Measurements from ENCODE around the gene STX12. TPM values are rescaled to one million over a fixed set of nuclear protein-coding genes. Genes with fewer than 3 reads are reported as not detected.

The STX12 gene
- total and polyA plus RNA-seq, 9 donors = 23.9 to 74.8 (median 41.2) TPM

DNA sequence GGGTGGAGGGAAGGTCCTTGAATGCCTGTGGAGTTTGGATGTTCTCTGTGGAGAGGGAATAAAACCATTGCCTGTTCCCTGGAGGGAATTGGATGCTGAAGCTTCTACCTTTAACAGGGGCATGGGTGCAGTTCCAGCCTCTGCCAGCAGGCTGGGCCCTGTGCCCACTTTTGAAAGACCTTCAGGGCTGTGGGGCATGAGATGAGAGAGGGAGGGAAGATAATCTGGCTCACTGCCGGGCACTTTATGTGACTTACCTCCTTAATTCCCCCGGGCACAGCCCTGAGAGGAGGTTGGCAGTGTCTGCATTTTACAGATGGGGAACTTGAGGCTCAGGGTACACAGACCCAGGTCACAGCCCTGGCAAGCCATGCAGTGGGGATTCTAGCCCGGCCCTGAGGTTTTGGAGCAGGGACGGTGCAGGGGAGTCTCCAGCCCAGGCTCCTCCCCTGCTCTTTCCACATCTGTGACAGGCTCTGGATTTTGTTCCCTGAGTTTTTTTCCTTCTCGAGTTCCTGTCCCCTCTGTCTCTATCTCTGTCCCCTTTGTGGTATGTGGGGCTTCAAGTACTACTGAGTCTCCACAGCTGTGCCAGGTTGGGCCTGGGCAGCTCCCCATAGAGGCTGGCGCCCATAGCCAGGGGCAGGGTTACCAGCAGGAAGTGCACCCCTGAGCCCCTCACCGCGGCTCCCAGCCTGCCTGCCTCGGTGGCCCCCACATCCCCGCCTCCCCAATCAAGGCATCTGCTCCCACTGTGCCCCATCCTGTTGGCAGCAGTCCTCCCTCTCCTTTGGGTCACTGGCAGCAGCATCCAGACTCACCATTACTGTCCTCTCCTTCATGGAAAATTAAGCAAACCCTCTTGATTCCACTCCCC is 85.3 kb downstream of the STX12 start:
- TF ChIP-seq, protein P1, sequence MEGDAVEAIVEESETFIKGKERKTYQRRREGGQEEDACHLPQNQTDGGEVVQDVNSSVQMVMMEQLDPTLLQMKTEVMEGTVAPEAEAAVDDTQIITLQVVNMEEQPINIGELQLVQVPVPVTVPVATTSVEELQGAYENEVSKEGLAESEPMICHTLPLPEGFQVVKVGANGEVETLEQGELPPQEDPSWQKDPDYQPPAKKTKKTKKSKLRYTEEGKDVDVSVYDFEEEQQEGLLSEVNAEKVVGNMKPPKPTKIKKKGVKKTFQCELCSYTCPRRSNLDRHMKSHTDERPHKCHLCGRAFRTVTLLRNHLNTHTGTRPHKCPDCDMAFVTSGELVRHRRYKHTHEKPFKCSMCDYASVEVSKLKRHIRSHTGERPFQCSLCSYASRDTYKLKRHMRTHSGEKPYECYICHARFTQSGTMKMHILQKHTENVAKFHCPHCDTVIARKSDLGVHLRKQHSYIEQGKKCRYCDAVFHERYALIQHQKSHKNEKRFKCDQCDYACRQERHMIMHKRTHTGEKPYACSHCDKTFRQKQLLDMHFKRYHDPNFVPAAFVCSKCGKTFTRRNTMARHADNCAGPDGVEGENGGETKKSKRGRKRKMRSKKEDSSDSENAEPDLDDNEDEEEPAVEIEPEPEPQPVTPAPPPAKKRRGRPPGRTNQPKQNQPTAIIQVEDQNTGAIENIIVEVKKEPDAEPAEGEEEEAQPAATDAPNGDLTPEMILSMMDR (IDR thresholded peaks at IDR 0.05) = peak; percentile 16 to 61 (median 29)
- no peak for TF ChIP-seq EP300 (IDR thresholded peaks at IDR 0.05)
- no peak for TF ChIP-seq POLR2A (IDR thresholded peaks at IDR 0.05)
- Histone ChIP-seq H3K9me3 (no peaks in the 10 kb centered on the region), H3K27ac (no peak overlapping the region), H3K4me1 (ENCODE audit: insufficient read depth) (no peaks in the 10 kb centered on the region), H3K36me3 (no peaks in the 10 kb centered on the region), H3K27me3 (no peaks in the 10 kb centered on the region), H3K4me3 (no peak overlapping the region)
- peak; percentile 54 to 85 (median 65) for DNase-seq
- 27 to 29% (median 27%) methylated on average over 10 of the region's 10 CpGs for WGBS, 3 donors
- intact Hi-C loops (cut with DNase I) = no loop called here

DNA sequence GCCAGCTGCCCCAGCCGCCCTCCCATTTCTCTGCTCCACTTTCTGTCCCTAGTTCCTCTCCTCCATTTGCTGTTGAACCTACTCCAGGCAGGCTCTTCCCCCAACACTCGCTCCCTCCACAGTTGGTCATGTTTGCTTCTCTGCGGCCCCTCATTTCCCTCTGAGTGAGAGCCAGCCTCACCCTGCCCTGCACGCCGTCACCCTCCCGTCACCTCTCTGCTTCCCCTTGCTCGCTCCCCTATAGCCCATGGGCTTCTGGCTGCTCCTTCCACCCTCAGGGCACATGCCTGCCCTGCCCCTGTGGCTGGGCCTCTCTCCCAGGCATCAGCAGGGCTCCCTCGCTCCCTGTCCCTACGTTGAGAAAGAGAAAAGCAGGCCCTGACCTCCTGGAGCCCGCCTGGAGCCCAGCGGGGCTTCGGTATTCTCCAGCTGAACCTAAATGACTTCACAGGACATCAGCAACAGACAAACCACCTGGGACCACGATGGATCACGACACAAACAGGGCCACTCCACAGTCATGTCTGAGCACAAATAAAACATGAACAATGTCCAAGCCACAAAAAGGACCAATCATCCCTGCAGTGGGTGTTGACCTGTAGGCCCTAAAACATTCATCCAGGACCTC is 86.0 kb downstream of the STX12 start:
- H3K36me3 ChIP-seq = no peaks in the 10 kb centered on the region
- no peaks in the 10 kb centered on the region for H3K27me3 ChIP-seq
- TF ChIP-seq EP300 (IDR thresholded peaks at IDR 0.05) = no peak
- TF ChIP-seq, protein P1 (IDR thresholded peaks at IDR 0.05) = no peak
- no peak for TF ChIP-seq POLR2A (IDR thresholded peaks at IDR 0.05)
- no peaks in the 10 kb centered on the region for H3K4me1 ChIP-seq (ENCODE audit: insufficient read depth)
- intact Hi-C loops (cut with DNase I) = no loop called here
- H3K27ac ChIP-seq = no peak overlapping the region
- DNase-seq = no peak
- H3K4me3 ChIP-seq = no peak overlapping the region
- H3K9me3 ChIP-seq = no peaks in the 10 kb centered on the region
- WGBS, 3 donors = 86 to 91% (median 88%) methylated on average over 14 of the region's 14 CpGs

DNA sequence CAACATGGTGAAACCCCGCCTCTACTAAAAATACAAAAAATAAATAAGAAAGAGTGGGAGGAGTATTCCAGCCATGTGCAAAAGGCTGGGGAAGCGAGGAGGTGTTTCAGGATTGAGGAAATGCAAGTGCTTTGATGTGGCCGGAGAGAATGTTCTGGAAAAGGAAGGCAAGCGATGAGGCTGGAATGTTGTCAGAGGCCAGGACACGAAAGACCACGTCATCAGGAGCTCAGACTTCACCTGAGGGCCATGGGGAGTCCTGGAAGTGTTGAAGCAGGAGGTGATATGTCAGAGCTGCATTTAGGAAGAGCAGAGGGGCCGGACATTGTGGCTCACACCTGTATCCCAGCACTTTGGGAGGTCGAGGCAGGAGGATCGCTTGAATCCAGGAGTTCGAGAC is 88.4 kb downstream of the STX12 start:
- intact Hi-C loops (cut with DNase I) = loop anchor here in 1 of 4 donors (10.0 kb wide), 1 partner anchor 113 kb away; no protein-coding TSS in a partner anchor
- TF ChIP-seq EP300 (IDR thresholded peaks at IDR 0.05) (no peak), POLR2A (IDR thresholded peaks at IDR 0.05) (no peak)
- TF ChIP-seq, protein P1 (IDR thresholded peaks at IDR 0.05) = no peak
- no peak overlapping the region for H3K4me3 ChIP-seq
- WGBS, 3 donors = 90 to 93% (median 92%) methylated on average over 10 of the region's 10 CpGs
- no peaks in the 10 kb centered on the region for H3K4me1 ChIP-seq (ENCODE audit: insufficient read depth)
- H3K9me3 ChIP-seq = no peaks in the 10 kb centered on the region
- H3K27me3 ChIP-seq = no peaks in the 10 kb centered on the region
- no peak for DNase-seq
- no peak overlapping the region for H3K27ac ChIP-seq
- no peaks in the 10 kb centered on the region for H3K36me3 ChIP-seq

DNA sequence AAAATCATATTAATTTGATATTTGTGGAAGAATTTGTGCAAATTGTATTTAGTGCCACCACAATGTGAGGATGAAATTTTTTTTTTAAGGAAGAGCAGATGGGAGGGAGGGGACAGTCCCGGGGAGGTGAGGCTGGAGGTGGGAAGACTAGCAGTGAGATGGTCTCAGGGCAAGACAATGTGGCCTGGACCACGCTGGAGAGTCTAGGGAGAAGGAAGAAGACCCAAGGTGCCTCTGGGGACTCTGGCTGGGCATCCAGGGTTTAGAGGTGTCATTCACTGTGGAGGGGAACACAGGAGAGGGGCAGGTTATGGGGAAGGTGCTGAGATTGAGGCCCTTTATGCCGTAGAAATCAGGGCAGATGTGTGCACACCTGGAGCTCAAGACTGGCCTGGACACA is 89.0 kb downstream of the STX12 start:
- Histone ChIP-seq H3K27me3 (no peaks in the 10 kb centered on the region), H3K9me3 (no peaks in the 10 kb centered on the region), H3K36me3 (no peaks in the 10 kb centered on the region), H3K27ac (no peak overlapping the region), H3K4me1 (ENCODE audit: insufficient read depth) (no peaks in the 10 kb centered on the region), H3K4me3 (no peak overlapping the region)
- DNase-seq = no peak
- no peak for TF ChIP-seq POLR2A (IDR thresholded peaks at IDR 0.05)
- TF ChIP-seq EP300 (IDR thresholded peaks at IDR 0.05) = no peak
- TF ChIP-seq, protein P1 (IDR thresholded peaks at IDR 0.05) = no peak
- intact Hi-C loops (cut with DNase I) = loop anchor here in 1 of 4 donors (10.0 kb wide), 1 partner anchor 113 kb away; no protein-coding TSS in a partner anchor
- WGBS, 3 donors = 64 to 75% (median 75%) methylated on average over 3 of the region's 3 CpGs

Data from ovary (tissue), 9 donors.